Stromal cell of bone marrow (primary cell): ENCODE data around the gene TTYH3.

Experiments
- DNase-seq: peaks from one replicate; pipeline ENCODE4 v3.0.0-alpha.2; 2012; ENCODE audit warnings: low read depth

TTYH3 gene

GRCh38 chr7:2616387-2617324, 15.1 kb upstream of the TTYH3 start:
- DNase-seq: no peak

- DNase-seq: no peak
Observed at GRCh38 chr7:2617325-2617905, 14.4 kb upstream of the TTYH3 start.

GRCh38 chr7:2619116-2619515, 12.7 kb upstream of the TTYH3 start:
- peak; percentile 33 for DNase-seq

- peak; percentile 10 for DNase-seq
Observed at GRCh38 chr7:2621061-2621828, 10.5 kb upstream of the TTYH3 start.

- no peak for DNase-seq
Observed at GRCh38 chr7:2621948-2622640, 9.7 kb upstream of the TTYH3 start.

- DNase-seq: no peak
Observed at GRCh38 chr7:2622869-2623697, 8.7 kb upstream of the TTYH3 start.

GRCh38 chr7:2623698-2624014, 8.1 kb upstream of the TTYH3 start:
- DNase-seq: no peak

- no peak for DNase-seq
Observed at GRCh38 chr7:2624293-2624886, 7.4 kb upstream of the TTYH3 start.

GRCh38 chr7:2626498-2627117, 5.2 kb upstream of the TTYH3 start:
- no peak for DNase-seq

- DNase-seq: no peak
Observed at GRCh38 chr7:2627258-2628129, 4.3 kb upstream of the TTYH3 start.

- DNase-seq: no peak
Observed at GRCh38 chr7:2628130-2628482, 3.7 kb upstream of the TTYH3 start.

GRCh38 chr7:2628891-2629290, 2.9 kb upstream of the TTYH3 start:
- DNase-seq: no peak

- DNase-seq: peak; percentile 9
Observed at GRCh38 chr7:2629746-2630681, 1.8 kb upstream of the TTYH3 start.

GRCh38 chr7:2632733-2633537, 1.1 kb downstream of the TTYH3 start:
- peak; percentile 16 for DNase-seq

GRCh38 chr7:2633538-2634266, 1.9 kb downstream of the TTYH3 start:
- peak; percentile 81 for DNase-seq

- no peak for DNase-seq
Observed at GRCh38 chr7:2634267-2635145, 2.7 kb downstream of the TTYH3 start.
